GM12878 (cell line): ENCODE data around the gene TFAM.

Experiments used
- CREB1 ChIP-seq: IDR thresholded peaks from 2 replicates; pipeline ENCODE4 v1.6.1; 2012; ENCODE audit warnings: low read depth, mild to moderate bottlenecking, inconsistent platforms
- EZH2 ChIP-seq: IDR thresholded peaks from 2 replicates; pipeline ENCODE4 v1.6.1; 2012; ENCODE audit warnings: low read depth, mild to moderate bottlenecking, control low read depth, inconsistent platforms, low read length, borderline replicate concordance; ENCODE audit not compliant: control insufficient read depth
- IRF3 ChIP-seq: fragments of 450-650 bp; IDR thresholded peaks from 2 replicates; pipeline ENCODE4 v1.6.1; 2014; ENCODE audit warnings: mild to moderate bottlenecking
- MEF2B ChIP-seq: fragments of 450-650 bp; IDR thresholded peaks from 2 replicates; pipeline ENCODE4 v1.6.1; 2018; ENCODE audit warnings: mild to moderate bottlenecking, moderate library complexity; ENCODE audit not compliant: partially characterized antibody, poor library complexity, severe bottlenecking
- NRF1 ChIP-seq: conservative IDR thresholded peaks from 2 replicates; pipeline ENCODE4 v1.6.1; 2011; ENCODE audit warnings: mild to moderate bottlenecking, low read depth, low read length, improper control_type of control experiment
- POLR2A ChIP-seq: IDR thresholded peaks from 2 replicates; pipeline ENCODE4 v1.6.1; 2011; ENCODE audit warnings: low read depth, mild to moderate bottlenecking, low read length
- PRDM15 ChIP-seq: fragments of 450-650 bp; formaldehyde crosslinking; IDR thresholded peaks from 2 replicates; pipeline ENCODE4 v1.4.0; 2020; ENCODE audit warnings: mild to moderate bottlenecking, moderate library complexity
- TF ChIP-seq, protein P1 (sequence below), 3 experiments: IDR thresholded peaks in 2 of 3; conservative IDR thresholded peaks in 1 of 3; 2 replicates each; pipeline ENCODE4 v1.5.1; 2011; ENCODE audit warnings: low read depth in 3 of 3, low read length in 3 of 3, mild to moderate bottlenecking in 3 of 3, control low read depth in 2 of 3, moderate library complexity in 2 of 3, inconsistent platforms in 1 of 3, mixed read lengths in 1 of 3; ENCODE audit not compliant: control insufficient read depth in 2 of 3, insufficient read depth in 1 of 3; ENCODE audit errors: extremely low read depth in 1 of 3
- TF ChIP-seq, protein P2 (sequence below): IDR thresholded peaks from 2 replicates; pipeline ENCODE4 v1.6.1; 2011; ENCODE audit warnings: borderline replicate concordance, low read depth, mild to moderate bottlenecking, moderate library complexity, low read length; ENCODE audit not compliant: insufficient read depth, poor library complexity, severe bottlenecking
- TF ChIP-seq, protein P3 (sequence below): IDR thresholded peaks from 2 replicates; pipeline ENCODE4 v1.6.1; 2012; ENCODE audit warnings: mild to moderate bottlenecking, low read depth, low read length

DNA sequence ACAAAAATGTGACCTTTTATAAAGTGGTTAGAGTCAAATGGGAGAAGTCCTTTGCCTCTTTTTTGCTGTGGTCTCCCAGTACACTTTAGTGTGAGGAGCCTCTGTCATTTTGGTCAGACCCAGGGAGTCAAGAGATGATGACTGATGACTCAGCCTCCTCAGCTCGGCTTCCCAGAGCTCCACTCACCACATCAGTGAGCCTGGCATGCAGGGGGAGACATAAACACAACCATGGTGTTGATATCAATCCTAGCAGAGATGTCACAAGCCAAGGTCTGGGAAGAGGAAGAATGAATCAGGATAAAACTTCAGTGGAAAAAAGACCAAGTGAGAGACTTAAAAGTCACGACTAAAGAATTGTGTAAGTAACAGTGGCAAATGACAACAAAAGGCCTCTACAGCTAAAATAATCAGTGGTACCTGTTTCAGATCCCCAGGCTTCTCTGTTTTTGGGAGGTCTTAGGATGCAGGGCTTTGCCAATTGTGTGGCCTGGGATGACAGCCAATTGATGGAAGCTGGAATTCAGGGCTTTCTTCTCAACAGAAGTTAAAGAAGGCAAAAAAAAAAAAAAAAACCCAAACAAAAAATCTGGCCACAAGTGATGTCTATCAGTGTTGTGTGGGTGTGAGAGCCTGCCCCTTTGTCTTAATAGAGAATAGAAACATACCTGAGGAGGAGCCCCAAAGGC lies 50.2 kb downstream of the TFAM start:
- TF ChIP-seq, protein P1, sequence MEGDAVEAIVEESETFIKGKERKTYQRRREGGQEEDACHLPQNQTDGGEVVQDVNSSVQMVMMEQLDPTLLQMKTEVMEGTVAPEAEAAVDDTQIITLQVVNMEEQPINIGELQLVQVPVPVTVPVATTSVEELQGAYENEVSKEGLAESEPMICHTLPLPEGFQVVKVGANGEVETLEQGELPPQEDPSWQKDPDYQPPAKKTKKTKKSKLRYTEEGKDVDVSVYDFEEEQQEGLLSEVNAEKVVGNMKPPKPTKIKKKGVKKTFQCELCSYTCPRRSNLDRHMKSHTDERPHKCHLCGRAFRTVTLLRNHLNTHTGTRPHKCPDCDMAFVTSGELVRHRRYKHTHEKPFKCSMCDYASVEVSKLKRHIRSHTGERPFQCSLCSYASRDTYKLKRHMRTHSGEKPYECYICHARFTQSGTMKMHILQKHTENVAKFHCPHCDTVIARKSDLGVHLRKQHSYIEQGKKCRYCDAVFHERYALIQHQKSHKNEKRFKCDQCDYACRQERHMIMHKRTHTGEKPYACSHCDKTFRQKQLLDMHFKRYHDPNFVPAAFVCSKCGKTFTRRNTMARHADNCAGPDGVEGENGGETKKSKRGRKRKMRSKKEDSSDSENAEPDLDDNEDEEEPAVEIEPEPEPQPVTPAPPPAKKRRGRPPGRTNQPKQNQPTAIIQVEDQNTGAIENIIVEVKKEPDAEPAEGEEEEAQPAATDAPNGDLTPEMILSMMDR (IDR thresholded peaks at IDR 0.05 in 2 of 3, conservative IDR thresholded peaks at IDR 0.05 in 1 of 3; ENCODE audit: control insufficient read depth in 2 of 3, extremely low read depth in 1 of 3, insufficient read depth in 1 of 3, low read depth in 3 of 3, low read length in 3 of 3), result no peak
- TF ChIP-seq, protein P2, sequence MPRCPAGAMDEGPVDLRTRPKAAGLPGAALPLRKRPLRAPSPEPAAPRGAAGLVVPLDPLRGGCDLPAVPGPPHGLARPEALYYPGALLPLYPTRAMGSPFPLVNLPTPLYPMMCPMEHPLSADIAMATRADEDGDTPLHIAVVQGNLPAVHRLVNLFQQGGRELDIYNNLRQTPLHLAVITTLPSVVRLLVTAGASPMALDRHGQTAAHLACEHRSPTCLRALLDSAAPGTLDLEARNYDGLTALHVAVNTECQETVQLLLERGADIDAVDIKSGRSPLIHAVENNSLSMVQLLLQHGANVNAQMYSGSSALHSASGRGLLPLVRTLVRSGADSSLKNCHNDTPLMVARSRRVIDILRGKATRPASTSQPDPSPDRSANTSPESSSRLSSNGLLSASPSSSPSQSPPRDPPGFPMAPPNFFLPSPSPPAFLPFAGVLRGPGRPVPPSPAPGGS, result no peak
- TF ChIP-seq IRF3 (no peak), CREB1 (no peak), POLR2A (no peak), PRDM15 (CRISPR knock-in tag) (no peak), EZH2 (no peak), NRF1 (no peak), MEF2B (no peak)
- TF ChIP-seq, protein P3, sequence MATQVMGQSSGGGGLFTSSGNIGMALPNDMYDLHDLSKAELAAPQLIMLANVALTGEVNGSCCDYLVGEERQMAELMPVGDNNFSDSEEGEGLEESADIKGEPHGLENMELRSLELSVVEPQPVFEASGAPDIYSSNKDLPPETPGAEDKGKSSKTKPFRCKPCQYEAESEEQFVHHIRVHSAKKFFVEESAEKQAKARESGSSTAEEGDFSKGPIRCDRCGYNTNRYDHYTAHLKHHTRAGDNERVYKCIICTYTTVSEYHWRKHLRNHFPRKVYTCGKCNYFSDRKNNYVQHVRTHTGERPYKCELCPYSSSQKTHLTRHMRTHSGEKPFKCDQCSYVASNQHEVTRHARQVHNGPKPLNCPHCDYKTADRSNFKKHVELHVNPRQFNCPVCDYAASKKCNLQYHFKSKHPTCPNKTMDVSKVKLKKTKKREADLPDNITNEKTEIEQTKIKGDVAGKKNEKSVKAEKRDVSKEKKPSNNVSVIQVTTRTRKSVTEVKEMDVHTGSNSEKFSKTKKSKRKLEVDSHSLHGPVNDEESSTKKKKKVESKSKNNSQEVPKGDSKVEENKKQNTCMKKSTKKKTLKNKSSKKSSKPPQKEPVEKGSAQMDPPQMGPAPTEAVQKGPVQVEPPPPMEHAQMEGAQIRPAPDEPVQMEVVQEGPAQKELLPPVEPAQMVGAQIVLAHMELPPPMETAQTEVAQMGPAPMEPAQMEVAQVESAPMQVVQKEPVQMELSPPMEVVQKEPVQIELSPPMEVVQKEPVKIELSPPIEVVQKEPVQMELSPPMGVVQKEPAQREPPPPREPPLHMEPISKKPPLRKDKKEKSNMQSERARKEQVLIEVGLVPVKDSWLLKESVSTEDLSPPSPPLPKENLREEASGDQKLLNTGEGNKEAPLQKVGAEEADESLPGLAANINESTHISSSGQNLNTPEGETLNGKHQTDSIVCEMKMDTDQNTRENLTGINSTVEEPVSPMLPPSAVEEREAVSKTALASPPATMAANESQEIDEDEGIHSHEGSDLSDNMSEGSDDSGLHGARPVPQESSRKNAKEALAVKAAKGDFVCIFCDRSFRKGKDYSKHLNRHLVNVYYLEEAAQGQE, result no peak
